Natural killer cell treated with Interleukin-12 subunit alpha and Interleukin-12 subunit beta and Interleukin-15 and Interleukin-18, amount 100 ng/mL, for 72 hours (primary cell): ENCODE data around the gene IFITM5. TPM values are rescaled to one million over a fixed set of nuclear protein-coding genes. Genes with fewer than 3 reads are reported as not detected.
"Not testable (repeated sequence)": the region's sequence is repeated elsewhere in the genome, so short reads cannot be mapped to it uniquely, and the experiment has no call there.

Experiments used
- ATAC-seq, 2 donors: fragments of 150-1000 bp; cut with Tn5 transposase in 1 of 2; sonication (Bioruptor Pico), chemical (Tn5 transposase) in 1 of 2; 2 replicates each; pipeline ENCODE4 v1.10.0; 2021
- DNase-seq: peaks from one replicate; pipeline ENCODE4 v3.0.0; 2022; ENCODE audit warnings: low spot score
- H3K27ac Mint-ChIP-seq, 2 donors: 1 replicate in 1 of 2; 2 replicates in 1 of 2; pipeline ENCODE4 v1.8.0; 2022; ENCODE audit warnings: mixed read lengths in 2 of 2, mild to moderate bottlenecking in 1 of 2, moderate library complexity in 1 of 2
- H3K27me3 Mint-ChIP-seq, 2 donors: 1 replicate in 1 of 2; 2 replicates in 1 of 2; pipeline ENCODE4 v1.8.0; 2022; ENCODE audit warnings: mixed read lengths in 2 of 2
- H3K36me3 Mint-ChIP-seq: one replicate; pipeline ENCODE4 v1.8.0; 2022; ENCODE audit warnings: mixed read lengths
- H3K4me1 Mint-ChIP-seq, 2 donors: 1 replicate in 1 of 2; 2 replicates in 1 of 2; pipeline ENCODE4 v1.8.0; 2022; ENCODE audit warnings: low read depth in 2 of 2, mixed read lengths in 2 of 2, mild to moderate bottlenecking in 1 of 2
- H3K4me3 Mint-ChIP-seq: one replicate; pipeline ENCODE4 v1.8.0; 2022; ENCODE audit warnings: mixed read lengths
- H3K9me3 Mint-ChIP-seq: 2 replicates; pipeline ENCODE4 v1.8.0; 2022; ENCODE audit warnings: mixed read lengths
- total RNA-seq, 2 donors: library from RNA; stranded (reverse); gene quantifications; one replicate each; pipeline ENCODE4 v1.2.3, GENCODE V29; 2022

IFITM5 gene
- total RNA-seq, 2 donors from 2014 or later, result not detected

GRCh38 chr11:312092-312816 is 12.9 kb upstream of the IFITM5 start:
- peak overlapping the region; percentile 85 to 90 for H3K27ac Mint-ChIP-seq
- no peaks in the 10 kb centered on the region for H3K36me3 Mint-ChIP-seq

GRCh38 chr11:311013-311748 is 11.9 kb upstream of the IFITM5 start:
- peak; percentile 45 to 68 for ATAC-seq
- Mint-ChIP-seq H3K4me3 (peak overlapping the region; percentile 88), H3K4me1 (peaks cover 50 to 58% of the 10 kb centered on the region in 2 donors), H3K27ac (peak overlapping the region; percentile 85 to 90)
- not testable (repeated sequence) for DNase-seq, H3K36me3 Mint-ChIP-seq, H3K9me3 Mint-ChIP-seq, H3K27me3 Mint-ChIP-seq

More at GRCh38 chr11:312092-312816, 12.9 kb upstream of the IFITM5 start:
- Mint-ChIP-seq H3K4me1 (peaks cover 60 to 64% of the 10 kb centered on the region in 2 donors), H3K9me3 (no peaks in the 10 kb centered on the region), H3K27me3 (no peaks in the 10 kb centered on the region), H3K4me3 (peak overlapping the region; percentile 88)
- ATAC-seq, result no peak
- DNase-seq, result no peak

- not testable (repeated sequence) for H3K27me3 Mint-ChIP-seq, DNase-seq, H3K36me3 Mint-ChIP-seq, H3K9me3 Mint-ChIP-seq, ATAC-seq
- Mint-ChIP-seq H3K27ac (peak overlapping the region; percentile 76 to 81), H3K4me3 (peak overlapping the region; percentile 90), H3K4me1 (peaks cover 59 to 62% of the 10 kb centered on the region in 2 donors)
Observed at GRCh38 chr11:309979-310572, 10.8 kb upstream of the IFITM5 start.

GRCh38 chr11:308740-309665 is 9.7 kb upstream of the IFITM5 start:
- H3K9me3 Mint-ChIP-seq, DNase-seq, H3K27me3 Mint-ChIP-seq, H3K36me3 Mint-ChIP-seq: not testable (repeated sequence)
- peaks cover 53% of the 10 kb centered on the region in 2 donors for H3K4me1 Mint-ChIP-seq
- H3K27ac Mint-ChIP-seq, result peak overlapping the region; percentile 76 to 81
- peak overlapping the region; percentile 90 for H3K4me3 Mint-ChIP-seq
- ATAC-seq, result peak; percentile 4 to 5

GRCh38 chr11:307766-308708 is 8.7 kb upstream of the IFITM5 start, which contains the start of gene IFITM2:
IFITM2 (plus strand) TSS chr11:307816; CDS start chr11:308193, 377 bp downstream.
- not testable (repeated sequence) for H3K27me3 Mint-ChIP-seq, H3K36me3 Mint-ChIP-seq, H3K9me3 Mint-ChIP-seq
- peak within 1 kb of the TSS; percentile 76 to 81 for H3K27ac Mint-ChIP-seq
- H3K4me1 Mint-ChIP-seq, result peaks cover 44 to 45% of the 10 kb centered on the region in 2 donors
- peak within 1 kb of the TSS; percentile 90 for H3K4me3 Mint-ChIP-seq
- DNase-seq (peak; percentile 86), ATAC-seq (peak; percentile 76 to 77)

GRCh38 chr11:306645-307371 is 7.5 kb upstream of the IFITM5 start:
- Mint-ChIP-seq H3K9me3 (no peaks in the 10 kb centered on the region), H3K36me3 (no peaks in the 10 kb centered on the region), H3K4me1 (peaks cover 36% of the 10 kb centered on the region in 2 donors), H3K27ac (peak overlapping the region; percentile 65 to 76), H3K27me3 (peaks cover 0 to 2% of the 10 kb centered on the region in 2 donors), H3K4me3 (peak overlapping the region; percentile 15)
- DNase-seq, result no peak
- no peak for ATAC-seq

GRCh38 chr11:305844-306211 is 6.5 kb upstream of the IFITM5 start:
- H3K36me3 Mint-ChIP-seq, result no peaks in the 10 kb centered on the region
- peaks cover 34% of the 10 kb centered on the region in 2 donors for H3K4me1 Mint-ChIP-seq

GRCh38 chr11:304915-305843 is 5.9 kb upstream of the IFITM5 start:
- H3K4me1 Mint-ChIP-seq, result peaks cover 34% of the 10 kb centered on the region in 2 donors
- H3K36me3 Mint-ChIP-seq, result no peaks in the 10 kb centered on the region
- no peak overlapping the region for H3K4me3 Mint-ChIP-seq
- H3K27ac Mint-ChIP-seq, result peak overlapping the region; percentile 35 to 84
- no peak for ATAC-seq
- H3K27me3 Mint-ChIP-seq, result peaks cover 0 to 2% of the 10 kb centered on the region in 2 donors
- no peak for DNase-seq
- no peaks in the 10 kb centered on the region for H3K9me3 Mint-ChIP-seq

More at GRCh38 chr11:305844-306211, 6.5 kb upstream of the IFITM5 start:
- Mint-ChIP-seq H3K27me3 (peaks cover 0 to 2% of the 10 kb centered on the region in 2 donors), H3K9me3 (no peaks in the 10 kb centered on the region), H3K4me3 (no peak overlapping the region), H3K27ac (peak overlapping the region; percentile 35 to 84)
- DNase-seq (no peak), ATAC-seq (no peak)

- no peak overlapping the region for H3K27ac Mint-ChIP-seq
- no peaks in the 10 kb centered on the region for H3K36me3 Mint-ChIP-seq
- DNase-seq, result no peak
- H3K4me3 Mint-ChIP-seq, result no peak overlapping the region
- peaks cover 26 to 27% of the 10 kb centered on the region in 2 donors for H3K4me1 Mint-ChIP-seq
- peaks cover 0 to 2% of the 10 kb centered on the region in 2 donors for H3K27me3 Mint-ChIP-seq
- no peaks in the 10 kb centered on the region for H3K9me3 Mint-ChIP-seq
- ATAC-seq, result no peak
Observed at GRCh38 chr11:304061-304506, 4.8 kb upstream of the IFITM5 start.

- H3K27me3 Mint-ChIP-seq, result peaks cover 0 to 2% of the 10 kb centered on the region in 2 donors
- no peak overlapping the region for H3K4me3 Mint-ChIP-seq
- ATAC-seq (no peak), DNase-seq (no peak)
- H3K4me1 Mint-ChIP-seq, result peaks cover 19 to 20% of the 10 kb centered on the region in 2 donors
- H3K36me3 Mint-ChIP-seq, result no peaks in the 10 kb centered on the region
- H3K9me3 Mint-ChIP-seq, result no peaks in the 10 kb centered on the region
- peak overlapping the region; percentile 6 to 37 for H3K27ac Mint-ChIP-seq
Observed at GRCh38 chr11:303363-303762, 4.0 kb upstream of the IFITM5 start.
